PFSK-1 (cell line): ENCODE data around the gene COA8.
A peak's percentile ranks its signal among the peaks of the same experiment; 100 is the strongest.

ENCODE experiments used
- SIN3A ChIP-seq: IDR thresholded peaks from 2 replicates; pipeline ENCODE4 v1.6.1; 2012; ENCODE audit warnings: mild to moderate bottlenecking, low read length, moderate library complexity, borderline replicate concordance; ENCODE audit not compliant: insufficient read depth
- TAF1 ChIP-seq: IDR thresholded peaks from 2 replicates; pipeline ENCODE4 v1.6.1; 2012; ENCODE audit warnings: low read length, control low read depth, borderline replicate concordance; ENCODE audit not compliant: insufficient read depth

DNA sequence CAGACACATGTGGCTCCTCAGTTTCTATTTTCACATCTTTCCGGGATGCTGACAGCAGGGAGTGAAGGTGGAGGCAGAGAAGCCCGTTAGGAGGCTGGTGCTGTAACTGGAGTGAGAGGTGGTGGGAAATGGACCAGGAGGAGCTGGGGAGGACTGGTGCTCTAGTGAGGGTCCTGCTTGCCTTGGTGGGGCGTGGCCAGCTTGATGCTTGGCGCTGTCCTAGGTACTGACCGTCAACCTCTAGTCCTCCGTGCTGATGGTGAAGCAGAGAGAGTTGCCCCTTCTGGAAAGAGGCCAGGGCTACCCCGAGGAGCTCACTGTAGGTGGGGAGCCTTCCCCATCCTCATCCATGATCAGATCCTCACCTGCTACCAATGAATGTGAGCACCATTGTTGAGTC is 32.4 kb upstream of the COA8 start:
- TF ChIP-seq SIN3A (peak; percentile 33; the same call in 1 of the 2 replicates), TAF1 (no peak)
